Natural killer cell (primary cell): Measurements from ENCODE around the gene SORBS1. TPM values are rescaled to one million over a fixed set of nuclear protein-coding genes. Genes with fewer than 3 reads are reported as not detected.

Experiments used
- ATAC-seq, 3 donors: fragments of 150-1000 bp in 2 of 3; fragments of 200-7000 bp in 1 of 3; cut with Tn5 transposase; 1 replicate in 1 of 3; 2 replicates in 2 of 3; pipeline ENCODE4 v1.10.0; 2021; ENCODE audit warnings: mild to moderate bottlenecking in 2 of 3, moderate library complexity in 2 of 3
- DNase-seq, 2 donors: peaks; one replicate each; pipeline versions ENCODE4 v3.0.0 to v3.0.0-alpha.2; 2013 to 2021; ENCODE audit warnings: mixed read lengths in 1 of 2
- H3K27ac ChIP-seq: one replicate; pipeline ENCODE4 v1.5.1; 2013; ENCODE audit warnings: mild to moderate bottlenecking, low read length
- H3K27me3 ChIP-seq: one replicate; pipeline ENCODE4 v1.6.1; 2013; ENCODE audit warnings: low read length; ENCODE audit not compliant: control insufficient read depth, insufficient read depth
- H3K36me3 ChIP-seq: one replicate; pipeline ENCODE4 v1.6.1; 2013; ENCODE audit warnings: low read length; ENCODE audit not compliant: control insufficient read depth, insufficient read depth
- H3K4me1 ChIP-seq: one replicate; pipeline ENCODE4 v1.6.1; 2013; ENCODE audit warnings: low read length; ENCODE audit not compliant: control insufficient read depth, insufficient read depth
- H3K4me3 ChIP-seq: one replicate; pipeline ENCODE4 v1.5.1; 2013; ENCODE audit warnings: low read length
- H3K9me3 ChIP-seq: one replicate; pipeline ENCODE4 v1.6.1; 2013; ENCODE audit warnings: low read length; ENCODE audit not compliant: control insufficient read depth, insufficient read depth
- H3K27ac Mint-ChIP-seq, 2 donors: one replicate each; pipeline ENCODE4 v1.8.0; 2022; ENCODE audit warnings: mild to moderate bottlenecking in 2 of 2, mixed read lengths in 2 of 2, moderate library complexity in 1 of 2
- H3K27me3 Mint-ChIP-seq, 2 donors: one replicate each; pipeline ENCODE4 v1.8.0; 2022; ENCODE audit warnings: low read depth in 2 of 2, mixed read lengths in 2 of 2
- H3K36me3 Mint-ChIP-seq: one replicate; pipeline ENCODE4 v1.8.0; 2022; ENCODE audit warnings: mixed read lengths
- H3K4me1 Mint-ChIP-seq, 2 donors: one replicate each; pipeline ENCODE4 v1.8.0; 2022; ENCODE audit warnings: mixed read lengths in 2 of 2
- H3K4me3 Mint-ChIP-seq: one replicate; pipeline ENCODE4 v1.8.0; 2022; ENCODE audit warnings: mild to moderate bottlenecking, moderate library complexity, mixed read lengths
- H3K9me3 Mint-ChIP-seq, 2 donors: one replicate each; pipeline ENCODE4 v1.8.0; 2022; ENCODE audit warnings: mixed read lengths in 2 of 2
- CTCF ChIP-seq: fragments of 200-600 bp; IDR thresholded peaks from one replicate; pipeline ENCODE4 v1.8.0; 2022; ENCODE audit warnings: antibody characterized with exemption
- WGBS: methylation state at CpG from one replicate; pipeline ENCODE4 v1.1.7; 2013; ENCODE audit warnings: missing lambda C conversion rate; ENCODE audit not compliant: insufficient coverage; 5-methylcytosine and 5-hydroxymethylcytosine counted together
- intact Hi-C: fragments of 100-400 bp; cut with micrococcal nuclease; formaldehyde crosslinking; loops from one replicate; pipeline ENCODE4 v1.14.2; 2022
- total RNA-seq, 4 donors: library from RNA; stranded (reverse); fragments of 120-200 nt in 1 of 4; gene quantifications; one replicate each; pipeline versions ENCODE4 v1.2.3 to v1.2.4, GENCODE V29; 2013 to 2022

Gene SORBS1
- total RNA-seq, 3 donors from 2014 or later (not counting 1 experiment from before 2014, with no cell fraction given) = 2.4 to 5.4 (median 2.8) TPM

- Mint-ChIP-seq H3K36me3 (no peaks in the 10 kb centered on the region), H3K4me1 (no peaks in the 10 kb centered on the region), H3K9me3 (no peaks in the 10 kb centered on the region), H3K4me3 (no peak overlapping the region), H3K27me3 (peaks cover 2 to 28% of the 10 kb centered on the region in 2 donors), H3K27ac (no peak overlapping the region)
- Histone ChIP-seq H3K27me3 (no peaks in the 10 kb centered on the region), H3K4me1 (no peaks in the 10 kb centered on the region), H3K9me3 (no peaks in the 10 kb centered on the region), H3K27ac (no peak overlapping the region), H3K4me3 (no peak overlapping the region), H3K36me3 (no peaks in the 10 kb centered on the region)
- no peak for ATAC-seq
- no peak for TF ChIP-seq CTCF
- intact Hi-C loops = no loop called here
- 100% methylated on average over 1 of the region's 2 CpGs for WGBS
- no peak for DNase-seq
These were observed 104.7 kb downstream of the SORBS1 start for GRCh38 chr10:95456516-95456915.

- H3K27ac ChIP-seq = no peak overlapping the region
- Mint-ChIP-seq H3K36me3 (no peaks in the 10 kb centered on the region), H3K27me3 (peaks cover 2 to 33% of the 10 kb centered on the region in 2 donors), H3K27ac (no peak overlapping the region), H3K4me3 (no peak overlapping the region), H3K9me3 (no peaks in the 10 kb centered on the region), H3K4me1 (no peaks in the 10 kb centered on the region)
- no peak for TF ChIP-seq CTCF
- no peak overlapping the region for H3K4me3 ChIP-seq
- DNase-seq (no peak), ATAC-seq (no peak)
- H3K9me3 ChIP-seq = no peaks in the 10 kb centered on the region
- no peaks in the 10 kb centered on the region for H3K36me3 ChIP-seq
- WGBS = 54% methylated on average over 3 of the region's 4 CpGs
- no peaks in the 10 kb centered on the region for H3K27me3 ChIP-seq
- intact Hi-C loops = no loop called here
- no peaks in the 10 kb centered on the region for H3K4me1 ChIP-seq
These were observed 106.2 kb downstream of the SORBS1 start for GRCh38 chr10:95454940-95455339.

- DNase-seq (no peak), ATAC-seq (no peak)
- H3K4me3 Mint-ChIP-seq = no peak overlapping the region
- H3K27ac Mint-ChIP-seq = no peak overlapping the region
- no peaks in the 10 kb centered on the region for H3K4me1 Mint-ChIP-seq
- 93% methylated on average over 3 of the region's 3 CpGs for WGBS
- H3K36me3 ChIP-seq = no peaks in the 10 kb centered on the region
- H3K9me3 ChIP-seq = no peaks in the 10 kb centered on the region
- intact Hi-C loops = no loop called here
- H3K4me3 ChIP-seq = no peak overlapping the region
- no peaks in the 10 kb centered on the region for H3K4me1 ChIP-seq
- H3K36me3 Mint-ChIP-seq = no peaks in the 10 kb centered on the region
- no peaks in the 10 kb centered on the region for H3K27me3 ChIP-seq
- no peaks in the 10 kb centered on the region for H3K9me3 Mint-ChIP-seq
- TF ChIP-seq CTCF = no peak
- no peak overlapping the region for H3K27ac ChIP-seq
- H3K27me3 Mint-ChIP-seq = peaks cover 2 to 28% of the 10 kb centered on the region in 2 donors
These were observed 106.8 kb downstream of the SORBS1 start for GRCh38 chr10:95454356-95454755.
